ENCODE measurements around the gene RAB20.

GRCh38 chr13:110554946-110555345 is 6.6 kb downstream of the RAB20 start:
- no peak for TF ChIP-seq PKNOX1 (IDR thresholded peaks at IDR 0.05)
- no peak for TF ChIP-seq HDGF (IDR thresholded peaks at IDR 0.05; ENCODE audit: borderline replicate concordance)
- TF ChIP-seq FOXA1 (IDR thresholded peaks at IDR 0.05) = no peak
- no peak for TF ChIP-seq CTBP1 (IDR thresholded peaks at IDR 0.05; ENCODE audit: borderline replicate concordance)
- no peak for TF ChIP-seq ELF4 (IDR thresholded peaks at IDR 0.05)
- TF ChIP-seq SUZ12 (IDR thresholded peaks at IDR 0.05) = no peak
- no peak for TF ChIP-seq BHLHE40 (IDR thresholded peaks at IDR 0.05; ENCODE audit: borderline replicate concordance)
- no peak for TF ChIP-seq FOXK2 (IDR thresholded peaks at IDR 0.05)
